Measurements from ENCODE around the gene LTF. TPM values are rescaled to one million over a fixed set of nuclear protein-coding genes. Genes with fewer than 3 reads are reported as not detected.

LTF gene
- total and polyA plus RNA-seq, 9 of the 15 experiments (the other 6 are each of a cell fraction or from before 2014, with no cell fraction given), result 0.07 TPM; not detected in 8

GRCh38 chr3:46406788-46407611 is 57.7 kb downstream of the LTF start, which contains the start of the genes CCR5AS and CCRL2 (continued):
- TF ChIP-seq CUX1 (CRISPR knock-in tag; IDR thresholded peaks at IDR 0.05), result peak; percentile 90; the same call in 1 of the 2 replicates
- no peak for TF ChIP-seq HNRNPL (IDR thresholded peaks at IDR 0.05; ENCODE audit: low read depth, low read length)
- TF ChIP-seq BHLHE40 (IDR thresholded peaks at IDR 0.05; ENCODE audit: low read length), result peak; percentile 70
- no peak for TF ChIP-seq FOXK1 (CRISPR knock-in tag; IDR thresholded peaks at IDR 0.05; ENCODE audit: borderline replicate concordance)
- peak in 1 of 2 experiments; percentile 80; a peak in 2 of 4 replicates for TF ChIP-seq TEAD1 (CRISPR knock-in tag; IDR thresholded peaks at IDR 0.05)
- peak; percentile 40; the same call in 1 of the 2 replicates for TF ChIP-seq FOXP4 (CRISPR knock-in tag; IDR thresholded peaks at IDR 0.05; ENCODE audit: borderline replicate concordance)
- peak; percentile 93 for TF ChIP-seq JUND (IDR thresholded peaks at IDR 0.05; ENCODE audit: borderline replicate concordance, low read depth, low read length)
- peak; percentile 79; the same call in 1 of the 3 replicates for TF ChIP-seq JUND (tag; IDR thresholded peaks at IDR 0.05; ENCODE audit: borderline replicate concordance, low read depth, low read length)
- TF ChIP-seq USF1 (CRISPR knock-in tag; IDR thresholded peaks at IDR 0.05), result peak; percentile 87
- TF ChIP-seq XRCC5 (IDR thresholded peaks at IDR 0.05; ENCODE audit: low read depth, low read length), result no peak; the same call in 1 of the 2 replicates
- no peak for TF ChIP-seq ZSCAN29 (IDR thresholded peaks at IDR 0.05)
- TF ChIP-seq BRCA1 (IDR thresholded peaks at IDR 0.05), result no peak
- TF ChIP-seq BRCA1 (CRISPR knock-in tag; IDR thresholded peaks at IDR 0.05), result no peak
- no peak for TF ChIP-seq ZNF778 (CRISPR knock-in tag; IDR thresholded peaks at IDR 0.05)
- TF ChIP-seq ZNF282 (CRISPR knock-in tag; IDR thresholded peaks at IDR 0.05), result no peak
- TF ChIP-seq L3MBTL2 (IDR thresholded peaks at IDR 0.05), result peak; percentile 99
- TF ChIP-seq FOSL1 (tag; conservative IDR thresholded peaks at IDR 0.05), result peak; percentile 92
- no peak for TF ChIP-seq ZNF232 (CRISPR knock-in tag; IDR thresholded peaks at IDR 0.05)
- TF ChIP-seq ZNF79 (CRISPR knock-in tag; IDR thresholded peaks at IDR 0.05; ENCODE audit: low read depth), result no peak
- no peak for TF ChIP-seq MIER1 (IDR thresholded peaks at IDR 0.05; ENCODE audit: low read depth)
- TF ChIP-seq THRAP3 (IDR thresholded peaks at IDR 0.05; ENCODE audit: borderline replicate concordance), result no peak

All from K562 (cell line).